Panc1 (cell line): ENCODE data around the gene AAMP. TPM values are rescaled to one million over a fixed set of nuclear protein-coding genes. Genes with fewer than 3 reads are reported as not detected.
A peak's percentile ranks its signal among the peaks of the same experiment; 100 is the strongest.

Experiments used
- ATAC-seq: fragments of 200-7000 bp; cut with Tn5 transposase; 2 replicates; pipeline ENCODE4 v1.9.1; 2020; ENCODE audit warnings: mild to moderate bottlenecking, moderate library complexity
- BruUV-seq: library from RNA; stranded (reverse); fragments of 400-500 nt; replicated peaks from 2 replicates; lab custom pipeline; 2021; lab: Mats Ljungman, UMichigan
- CTCF ChIA-PET: fragments of 300-600 bp; sonication (Branson Sonifier 250); formaldehyde crosslinking; loops from one replicate; lab custom pipeline; 2022; ENCODE audit warnings: antibody characterized with exemption; lab: Charles Lee
- POLR2A ChIA-PET: fragments of 300-600 bp; sonication (Branson Sonifier 250); formaldehyde crosslinking; loops from one replicate; lab custom pipeline; 2022; ENCODE audit warnings: antibody characterized with exemption; lab: Charles Lee
- DNase-seq: peaks from one replicate; pipeline ENCODE4 v3.0.0-alpha.2; 2010; ENCODE audit warnings: low read depth, low spot score
- H3K27ac ChIP-seq: 2 replicates; pipeline ENCODE4 v1.5.1; 2011; ENCODE audit warnings: mild to moderate bottlenecking, low read length, inconsistent platforms
- H3K27me3 ChIP-seq: fragments of 200-500 bp; sonication (Bioruptor generic); 2 replicates; pipeline ENCODE4 v1.6.0; 2014; ENCODE audit warnings: low read length, inconsistent platforms; ENCODE audit not compliant: control insufficient read depth, insufficient read depth
- H3K36me3 ChIP-seq: fragments of 200-500 bp; sonication (Bioruptor generic); 2 replicates; pipeline ENCODE4 v1.5.1; 2014; ENCODE audit warnings: inconsistent platforms, mild to moderate bottlenecking, low read length, moderate library complexity; ENCODE audit not compliant: control insufficient read depth, insufficient read depth
- H3K4me1 ChIP-seq: 2 replicates; pipeline ENCODE4 v1.5.1; 2011; ENCODE audit warnings: inconsistent platforms, mild to moderate bottlenecking, low read length, moderate library complexity; ENCODE audit not compliant: control insufficient read depth, insufficient read depth
- H3K4me3 ChIP-seq, 2 experiments: 2 replicates each; pipeline ENCODE4 v1.5.1; 2011 to 2012; ENCODE audit warnings: low read depth in 2 of 2, low read length in 2 of 2, mild to moderate bottlenecking in 2 of 2, inconsistent platforms in 1 of 2, moderate library complexity in 1 of 2
- H3K9me3 ChIP-seq: fragments of 200-500 bp; sonication (Bioruptor generic); 2 replicates; pipeline ENCODE4 v1.5.1; 2014; ENCODE audit warnings: low read depth, mild to moderate bottlenecking, inconsistent platforms, low read length, moderate library complexity; ENCODE audit not compliant: control insufficient read depth, insufficient read depth
- CTCF ChIP-seq: fragments of 450-650 bp; IDR thresholded peaks from 2 replicates; pipeline ENCODE4 v1.5.1; 2017; ENCODE audit warnings: mild to moderate bottlenecking
- POLR2AphosphoS5 ChIP-seq: IDR thresholded peaks from 2 replicates; pipeline ENCODE4 v1.6.1; 2012; ENCODE audit warnings: mild to moderate bottlenecking, low read depth, low read length, moderate library complexity
- REST ChIP-seq, 2 experiments: IDR thresholded peaks; 2 replicates each; pipeline ENCODE4 v1.6.1; 2011 to 2012; ENCODE audit warnings: low read depth in 2 of 2, control low read depth in 1 of 2, low read length in 1 of 2, mild to moderate bottlenecking in 1 of 2, moderate library complexity in 1 of 2; ENCODE audit not compliant: insufficient read depth in 1 of 2
- SIN3A ChIP-seq: IDR thresholded peaks from 2 replicates; pipeline ENCODE4 v1.6.1; 2012; ENCODE audit warnings: low read depth, mild to moderate bottlenecking, low read length, moderate library complexity, borderline replicate concordance; ENCODE audit not compliant: insufficient read depth
- TCF7L2 ChIP-seq: IDR thresholded peaks from 2 replicates; pipeline ENCODE4 v1.6.1; 2011; ENCODE audit warnings: mild to moderate bottlenecking, low read depth, low read length, inconsistent platforms
- in situ Hi-C: cut with HindIII; loops from 2 replicates; pipeline ENCODE4 v1.10.0; 2016; ENCODE audit warnings: low sequenced_read_pairs, low pct_unique_long_range_greater_than_20kb
- intact Hi-C: fragments of 100-400 bp; cut with micrococcal nuclease; formaldehyde crosslinking; loops from one replicate; pipeline ENCODE4 v1.10.0; 2022; ENCODE audit not compliant: unreplicated experiment
- total RNA-seq: library from RNA; stranded (reverse); gene quantifications from one replicate; pipeline ENCODE4 v1.2.1, GENCODE V29; 2021; ENCODE audit not compliant: unreplicated experiment

Gene AAMP
- total RNA-seq, 1 experiment from 2014 or later: 103 TPM

GRCh38 chr2:218270721-218271486 lies 967 bp upstream of the AAMP start:
- H3K9me3 ChIP-seq: no peaks in the 10 kb centered on the region
- H3K4me3 ChIP-seq: peak overlapping the region; percentile 86 to 93
- ATAC-seq (no peak), DNase-seq (no peak)
- POLR2A ChIA-PET: interaction anchor here (0.5 kb wide), 1 partner anchor 16 kb away, joined by 4 read pairs; no protein-coding TSS in a partner anchor
- no peak for TF ChIP-seq REST (IDR thresholded peaks at IDR 0.05; ENCODE audit: insufficient read depth in 1 of 2, low read depth in 2 of 2, low read length in 1 of 2)
- TF ChIP-seq POLR2AphosphoS5: no peak
- TF ChIP-seq CTCF: no peak
- TF ChIP-seq TCF7L2: no peak
- no peak for TF ChIP-seq SIN3A
- peak overlapping the region; percentile 78 for H3K27ac ChIP-seq
- H3K27me3 ChIP-seq: no peaks in the 10 kb centered on the region
- in situ Hi-C loops (no loop called here), intact Hi-C loops (no loop called here)
- CTCF ChIA-PET: interaction anchor here (0.5 to 1.8 kb wide), 3 partner anchors 17 to 137 kb away, joined by 3 to 7 read pairs (median 3); no protein-coding TSS in a partner anchor
- peaks cover 20% of the 10 kb centered on the region for H3K4me1 ChIP-seq
- no TSS peak for BruUV-seq
- H3K36me3 ChIP-seq: peaks cover 10% of the 10 kb centered on the region

- no peak overlapping the region for H3K27ac ChIP-seq
- CTCF ChIA-PET: no interaction called here
- H3K27me3 ChIP-seq: no peaks in the 10 kb centered on the region
- no TSS peak for BruUV-seq
- H3K4me1 ChIP-seq: peaks cover 11% of the 10 kb centered on the region
- no peak overlapping the region for H3K4me3 ChIP-seq
- no peak for DNase-seq
- in situ Hi-C loops: no loop called here
- intact Hi-C loops: no loop called here
- TF ChIP-seq CTCF: no peak
- TF ChIP-seq TCF7L2: no peak
- TF ChIP-seq SIN3A: no peak
- TF ChIP-seq POLR2AphosphoS5: no peak
- TF ChIP-seq REST (IDR thresholded peaks at IDR 0.05; ENCODE audit: insufficient read depth in 1 of 2, low read depth in 2 of 2, low read length in 1 of 2): no peak
- H3K36me3 ChIP-seq: peaks cover 13% of the 10 kb centered on the region
- ATAC-seq: no peak
- no peaks in the 10 kb centered on the region for H3K9me3 ChIP-seq
- POLR2A ChIA-PET: no interaction called here
These were observed 2.7 kb downstream of the AAMP start for GRCh38 chr2:218267259-218267658.
